Esophagus squamous epithelium (tissue), 5 donors: ENCODE results near the gene GDI1. TPM values are rescaled to one million over a fixed set of nuclear protein-coding genes. Genes with fewer than 3 reads are reported as not detected.

Experiments
- DNase-seq: peaks from one replicate; lab custom pipeline; 2025; lab: John Stamatoyannopoulos, UW
- H3K27ac ChIP-seq, 4 donors: fragments of 200-600 bp; sonication (generic); one replicate each; pipeline ENCODE4 v1.5.1; 2016 to 2019; ENCODE audit warnings: mild to moderate bottlenecking in 1 of 4
- H3K27me3 ChIP-seq, 4 donors: fragments of 200-600 bp; sonication (generic); 1 replicate in 3 of 4; 2 replicates in 1 of 4; pipeline versions ENCODE4 v1.5.1 to v1.6.0; 2017 to 2021; ENCODE audit warnings: antibody characterized with exemption in 1 of 4
- H3K36me3 ChIP-seq, 3 donors: fragments of 200-600 bp; sonication (generic); one replicate each; pipeline ENCODE4 v1.5.1; 2016 to 2019
- H3K4me1 ChIP-seq, 3 donors: fragments of 200-600 bp; sonication (generic); one replicate each; pipeline ENCODE4 v1.5.1; 2017 to 2019
- H3K4me3 ChIP-seq, 4 donors: fragments of 200-600 bp; sonication (generic); 1 replicate in 3 of 4; 2 replicates in 1 of 4; pipeline ENCODE4 v1.5.1; 2016 to 2019; ENCODE audit warnings: mild to moderate bottlenecking in 2 of 4, moderate library complexity in 1 of 4
- H3K9me3 ChIP-seq, 3 donors: fragments of 200-600 bp; sonication (generic); one replicate each; pipeline ENCODE4 v1.5.1; 2016 to 2019
- CTCF ChIP-seq, 6 experiments: fragments of 450-650 bp in 4 of 6; fragments of 200-600 bp in 2 of 6; sonication (generic) in 2 of 6; IDR thresholded peaks; one replicate each; pipeline ENCODE4 v1.5.1; 2016 to 2019; ENCODE audit warnings: antibody characterized with exemption in 6 of 6, mild to moderate bottlenecking in 4 of 6, moderate library complexity in 4 of 6
- POLR2A ChIP-seq, 4 donors: fragments of 450-650 bp; IDR thresholded peaks; one replicate each; pipeline ENCODE4 v1.6.1; 2017; ENCODE audit warnings: antibody characterized with exemption in 4 of 4, mild to moderate bottlenecking in 4 of 4, moderate library complexity in 3 of 4
- WGBS, 2 donors: methylation state at CpG; one replicate each; pipeline ENCODE4 v1.1.5; 2018; 5-methylcytosine and 5-hydroxymethylcytosine counted together
- intact Hi-C: fragments of 100-400 bp; cut with DNase I; formaldehyde crosslinking; loops from one replicate; pipeline ENCODE4 v1.15.0; 2022
- total RNA-seq, 4 donors: library from RNA; depleted of rRNA; stranded (reverse); fragments of >200 nt; gene quantifications; one replicate each; pipeline ENCODE4 v1.1.0, GENCODE V29; 2016
- donor health status: DM: yes; HTN: yes; CAD: no.

GDI1 gene
- total RNA-seq, 4 donors from 2014 or later = 35.2 to 82.6 (median 35.6) TPM

- 76% methylated on average over 8 of the region's 9 CpGs; no CpG with 5 or more reads in 1 of the 2 donors for WGBS, 2 donors
- H3K4me3 ChIP-seq = no peak overlapping the region
- TF ChIP-seq POLR2A (IDR thresholded peaks at IDR 0.05) (no peak), CTCF (IDR thresholded peaks at IDR 0.05) (no peak)
- H3K27ac ChIP-seq = no peak overlapping the region
- H3K27me3 ChIP-seq = no peaks in the 10 kb centered on the region
- peaks cover 0 to 74% (median 0%) of the 10 kb centered on the region in 3 donors for H3K36me3 ChIP-seq
- no peak for DNase-seq
- intact Hi-C loops = no loop called here
- no peaks in the 10 kb centered on the region for H3K9me3 ChIP-seq
- no peaks in the 10 kb centered on the region for H3K4me1 ChIP-seq
Measured at GRCh38 chrX:154469114-154469513, 32.2 kb downstream of the GDI1 start.

- TF ChIP-seq POLR2A (IDR thresholded peaks at IDR 0.05) (no peak), CTCF (IDR thresholded peaks at IDR 0.05) (no peak)
- H3K4me1 ChIP-seq = no peaks in the 10 kb centered on the region
- no peak overlapping the region for H3K4me3 ChIP-seq
- intact Hi-C loops = no loop called here
- H3K27me3 ChIP-seq = no peaks in the 10 kb centered on the region
- 88 to 89% methylated on average over 5 to 7 of the region's 18 CpGs for WGBS, 2 donors
- peaks cover 0 to 67% (median 0%) of the 10 kb centered on the region in 3 donors for H3K36me3 ChIP-seq
- no peak for DNase-seq
- no peaks in the 10 kb centered on the region for H3K9me3 ChIP-seq
- H3K27ac ChIP-seq = no peak overlapping the region
Measured at GRCh38 chrX:154469880-154470279, 32.9 kb downstream of the GDI1 start.

- WGBS, 2 donors = 100% methylated on average over 2 of the region's 14 CpGs; no CpG with 5 or more reads in 1 of the 2 donors
- peaks cover 0 to 61% (median 0%) of the 10 kb centered on the region in 3 donors for H3K36me3 ChIP-seq
- TF ChIP-seq CTCF (IDR thresholded peaks at IDR 0.05) = no peak
- TF ChIP-seq POLR2A (IDR thresholded peaks at IDR 0.05) = no peak
- H3K27me3 ChIP-seq = no peaks in the 10 kb centered on the region
- H3K27ac ChIP-seq = no peak overlapping the region
- no peaks in the 10 kb centered on the region for H3K4me1 ChIP-seq
- H3K9me3 ChIP-seq = no peaks in the 10 kb centered on the region
- intact Hi-C loops = no loop called here
- DNase-seq = no peak
- no peak overlapping the region for H3K4me3 ChIP-seq
Measured at GRCh38 chrX:154470434-154470833, 33.5 kb downstream of the GDI1 start.

- Histone ChIP-seq H3K36me3 (peaks cover 0 to 55% (median 0%) of the 10 kb centered on the region in 3 donors), H3K27me3 (no peaks in the 10 kb centered on the region), H3K4me3 (no peak overlapping the region), H3K9me3 (no peaks in the 10 kb centered on the region), H3K27ac (no peak overlapping the region), H3K4me1 (no peaks in the 10 kb centered on the region)
- TF ChIP-seq POLR2A (IDR thresholded peaks at IDR 0.05) (no peak), CTCF (IDR thresholded peaks at IDR 0.05) (no peak)
- DNase-seq = no peak
- WGBS, 2 donors = 89 to 96% methylated on average over 4 to 17 of the region's 23 CpGs
- intact Hi-C loops = no loop called here
Measured at GRCh38 chrX:154470914-154471568, 34.1 kb downstream of the GDI1 start.

- intact Hi-C loops = no loop called here
- H3K27me3 ChIP-seq = no peaks in the 10 kb centered on the region
- H3K27ac ChIP-seq = no peak overlapping the region
- TF ChIP-seq CTCF (IDR thresholded peaks at IDR 0.05) (no peak), POLR2A (IDR thresholded peaks at IDR 0.05) (no peak)
- WGBS, 2 donors = 84 to 87% methylated on average over 3 to 18 of the region's 23 CpGs
- no peak for DNase-seq
- peaks cover 0 to 45% (median 0%) of the 10 kb centered on the region in 3 donors for H3K36me3 ChIP-seq
- H3K4me3 ChIP-seq = no peak overlapping the region
- H3K9me3 ChIP-seq = no peaks in the 10 kb centered on the region
- no peaks in the 10 kb centered on the region for H3K4me1 ChIP-seq
Measured at GRCh38 chrX:154471839-154472684, 35.1 kb downstream of the GDI1 start.
